Stimulated activated CD4-positive, alpha-beta T cell treated with anti-CD3 and anti-CD28 coated beads, Interleukin-2, amount 100 ng/mL, for 4 hours (primary cell): Measurements from ENCODE around the gene CPNE2.
"Not testable (repeated sequence)": the region's sequence is repeated elsewhere in the genome, so short reads cannot be mapped to it uniquely, and the experiment has no call there.

Experiments used
- DNase-seq: peaks from one replicate; pipeline ENCODE4 v3.0.0-alpha.2; 2020; ENCODE audit warnings: low read depth

Gene CPNE2

GRCh38 chr16:57091975-57092785 is at the start of gene CPNE2:
Gene CPNE2 (plus strand): TSS chr16:57092583. CDS start chr16:57110743, 18,160 bp downstream.
- no peak for DNase-seq

GRCh38 chr16:57043248-57043647 is 49.1 kb upstream of the CPNE2 start:
- DNase-seq: no peak

- DNase-seq: no peak
Measured at GRCh38 chr16:57044931-57045693, 47.3 kb upstream of the CPNE2 start.

- no peak for DNase-seq
Measured at GRCh38 chr16:57045694-57046381, 46.5 kb upstream of the CPNE2 start.

- no peak for DNase-seq
Measured at GRCh38 chr16:57048095-57048494, 44.3 kb upstream of the CPNE2 start.

- no peak for DNase-seq
Measured at GRCh38 chr16:57049678-57050077, 42.7 kb upstream of the CPNE2 start.

GRCh38 chr16:57051696-57052228 is 40.6 kb upstream of the CPNE2 start:
- DNase-seq: no peak

- no peak for DNase-seq
Measured at GRCh38 chr16:57053206-57053605, 39.2 kb upstream of the CPNE2 start.

- no peak for DNase-seq
Measured at GRCh38 chr16:57054338-57054737, 38.0 kb upstream of the CPNE2 start.

GRCh38 chr16:57054771-57055170 is 37.6 kb upstream of the CPNE2 start:
- DNase-seq: no peak

- DNase-seq: no peak
Measured at GRCh38 chr16:57055671-57056070, 36.7 kb upstream of the CPNE2 start.

GRCh38 chr16:57058291-57058861 is 34.0 kb upstream of the CPNE2 start:
- DNase-seq: no peak

- DNase-seq: no peak
Measured at GRCh38 chr16:57060323-57061083, 31.9 kb upstream of the CPNE2 start.

GRCh38 chr16:57061084-57061905 is 31.1 kb upstream of the CPNE2 start:
- no peak for DNase-seq

GRCh38 chr16:57062329-57062728 is 30.1 kb upstream of the CPNE2 start:
- no peak for DNase-seq

- not testable (repeated sequence) for DNase-seq
Measured at GRCh38 chr16:57063189-57063588, 29.2 kb upstream of the CPNE2 start.

- DNase-seq: no peak
Measured at GRCh38 chr16:57064995-57065394, 27.4 kb upstream of the CPNE2 start.

- no peak for DNase-seq
Measured at GRCh38 chr16:57066625-57067024, 25.8 kb upstream of the CPNE2 start.

GRCh38 chr16:57067347-57067746 is 25.0 kb upstream of the CPNE2 start:
- no peak for DNase-seq

GRCh38 chr16:57069053-57069452 is 23.3 kb upstream of the CPNE2 start:
- no peak for DNase-seq
